Endothelial cell (in vitro differentiated cells): ENCODE results near the gene GNAQ. TPM values are rescaled to one million over a fixed set of nuclear protein-coding genes. Genes with fewer than 3 reads are reported as not detected.

ENCODE experiments used
- DNase-seq: peaks from one replicate; pipeline ENCODE4 v3.0.0; 2021; ENCODE audit warnings: low spot score
- H3K27ac Mint-ChIP-seq: one replicate; pipeline ENCODE4 v1.8.0; 2021; ENCODE audit warnings: mixed read lengths, inconsistent platforms; ENCODE audit not compliant: unreplicated experiment
- H3K27me3 Mint-ChIP-seq: one replicate; pipeline ENCODE4 v1.8.0; 2021; ENCODE audit warnings: mild to moderate bottlenecking, moderate library complexity, mixed read lengths, inconsistent platforms; ENCODE audit not compliant: unreplicated experiment
- H3K36me3 Mint-ChIP-seq: one replicate; pipeline ENCODE4 v1.8.0; 2021; ENCODE audit warnings: mild to moderate bottlenecking, low read depth, mixed read lengths, inconsistent platforms; ENCODE audit not compliant: unreplicated experiment
- H3K4me1 Mint-ChIP-seq: one replicate; pipeline ENCODE4 v1.8.0; 2021; ENCODE audit warnings: mild to moderate bottlenecking, mixed read lengths, inconsistent platforms; ENCODE audit not compliant: unreplicated experiment
- H3K4me3 Mint-ChIP-seq: one replicate; pipeline ENCODE4 v1.8.0; 2021; ENCODE audit warnings: mild to moderate bottlenecking, mixed read lengths, inconsistent platforms; ENCODE audit not compliant: unreplicated experiment
- H3K9me3 Mint-ChIP-seq: one replicate; pipeline ENCODE4 v1.8.0; 2021; ENCODE audit warnings: mixed read lengths, inconsistent platforms; ENCODE audit not compliant: unreplicated experiment
- total RNA-seq: library from RNA; stranded (reverse); fragmentation: NEBNext Ultra II Directional; extraction: Animal tissue kit (Norgen Biotek cat#: 25700); gene quantifications from one replicate; pipeline ENCODE4 v1.2.1, GENCODE V29; 2021; ENCODE audit not compliant: unreplicated experiment
- TF ChIP-seq, protein P1 (sequence below): fragments of 200-600 bp; sonication (generic); IDR thresholded peaks from one replicate; pipeline ENCODE4 v1.5.0; 2021; ENCODE audit warnings: antibody characterized with exemption; ENCODE audit not compliant: unreplicated experiment

GNAQ gene
- total RNA-seq, 1 donor from 2014 or later: 94.6 TPM

DNA sequence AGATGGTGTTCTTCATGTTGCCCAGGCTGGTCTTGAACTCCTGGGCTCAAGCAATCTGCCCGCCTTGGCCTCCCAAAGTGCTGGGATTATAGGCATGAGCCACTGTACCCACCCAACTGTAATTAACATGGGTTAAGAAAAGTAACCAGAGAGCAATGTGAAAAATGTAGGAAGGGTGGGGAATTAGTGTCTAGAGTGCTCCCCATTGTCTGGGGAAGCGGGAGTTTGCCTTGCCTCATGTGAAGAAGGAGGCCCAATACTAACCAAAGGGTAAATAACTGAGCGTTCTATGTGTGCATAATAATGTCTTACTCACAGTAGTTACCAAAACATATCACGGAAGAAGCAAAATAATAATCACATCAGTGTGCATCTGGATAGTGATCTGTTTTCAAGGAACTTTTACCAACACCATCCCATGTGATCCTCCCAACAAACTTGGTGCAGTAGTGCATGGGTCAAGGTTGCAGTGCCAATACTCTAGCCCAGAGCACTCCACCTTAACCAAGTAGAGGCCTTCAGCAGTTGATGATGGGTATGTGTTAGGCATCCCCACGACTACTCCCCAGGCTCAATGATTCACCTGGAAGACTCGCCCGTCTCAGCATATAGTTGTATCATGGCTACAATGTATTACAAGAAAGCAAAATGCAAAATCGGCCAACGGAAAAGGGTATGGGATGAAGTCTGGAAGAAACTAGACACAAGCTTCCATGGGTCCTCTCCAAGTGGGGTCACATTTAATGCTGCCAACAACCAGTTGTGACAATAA is 26.2 kb downstream of the GNAQ start:
- H3K27ac Mint-ChIP-seq: no peak overlapping the region
- H3K27me3 Mint-ChIP-seq: peaks cover 2% of the 10 kb centered on the region

DNA sequence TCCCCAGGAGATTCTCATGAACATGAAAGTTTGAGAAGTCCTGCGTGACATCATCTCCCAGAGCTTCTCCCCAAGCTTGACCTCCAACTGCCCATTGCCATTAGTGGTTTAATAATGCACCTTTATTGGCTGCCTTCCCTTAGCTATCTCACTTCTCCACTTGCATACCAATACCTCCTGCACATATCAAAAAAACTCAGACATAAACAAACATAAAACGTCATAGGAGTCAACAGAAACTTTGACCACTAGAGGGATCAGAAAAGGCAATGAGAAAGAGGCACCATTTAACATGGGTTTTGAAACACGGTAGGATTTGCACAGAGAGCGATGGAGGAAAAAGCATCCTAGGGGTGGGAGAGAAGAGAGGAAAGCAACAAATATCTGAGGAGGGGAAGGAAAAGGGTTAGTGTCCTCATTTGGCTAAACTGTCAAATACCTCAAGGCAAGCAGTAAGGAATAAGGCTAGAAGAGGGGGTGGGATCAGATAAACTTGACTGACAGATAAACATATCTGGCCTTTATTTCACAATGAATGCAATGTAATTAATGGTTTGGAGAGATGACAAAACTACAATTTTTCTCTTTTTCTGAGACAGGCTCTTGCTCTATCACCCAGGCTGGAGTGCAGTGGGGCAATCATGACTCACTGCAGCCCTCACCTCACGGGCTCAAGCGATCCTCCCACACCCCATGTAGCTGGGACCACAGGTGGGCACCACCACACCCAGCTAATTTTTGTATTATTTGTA is 27.0 kb downstream of the GNAQ start:
- no peak for DNase-seq
- H3K4me3 Mint-ChIP-seq: no peak overlapping the region
- no peaks in the 10 kb centered on the region for H3K9me3 Mint-ChIP-seq
- peaks cover 19% of the 10 kb centered on the region for H3K4me1 Mint-ChIP-seq
- H3K36me3 Mint-ChIP-seq: peaks cover 4% of the 10 kb centered on the region
- TF ChIP-seq, protein P1, sequence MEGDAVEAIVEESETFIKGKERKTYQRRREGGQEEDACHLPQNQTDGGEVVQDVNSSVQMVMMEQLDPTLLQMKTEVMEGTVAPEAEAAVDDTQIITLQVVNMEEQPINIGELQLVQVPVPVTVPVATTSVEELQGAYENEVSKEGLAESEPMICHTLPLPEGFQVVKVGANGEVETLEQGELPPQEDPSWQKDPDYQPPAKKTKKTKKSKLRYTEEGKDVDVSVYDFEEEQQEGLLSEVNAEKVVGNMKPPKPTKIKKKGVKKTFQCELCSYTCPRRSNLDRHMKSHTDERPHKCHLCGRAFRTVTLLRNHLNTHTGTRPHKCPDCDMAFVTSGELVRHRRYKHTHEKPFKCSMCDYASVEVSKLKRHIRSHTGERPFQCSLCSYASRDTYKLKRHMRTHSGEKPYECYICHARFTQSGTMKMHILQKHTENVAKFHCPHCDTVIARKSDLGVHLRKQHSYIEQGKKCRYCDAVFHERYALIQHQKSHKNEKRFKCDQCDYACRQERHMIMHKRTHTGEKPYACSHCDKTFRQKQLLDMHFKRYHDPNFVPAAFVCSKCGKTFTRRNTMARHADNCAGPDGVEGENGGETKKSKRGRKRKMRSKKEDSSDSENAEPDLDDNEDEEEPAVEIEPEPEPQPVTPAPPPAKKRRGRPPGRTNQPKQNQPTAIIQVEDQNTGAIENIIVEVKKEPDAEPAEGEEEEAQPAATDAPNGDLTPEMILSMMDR: peak; percentile 49
- no peak overlapping the region for H3K27ac Mint-ChIP-seq
- H3K27me3 Mint-ChIP-seq: peaks cover 2% of the 10 kb centered on the region

More for the DNA sequence above, 26.2 kb downstream of the GNAQ start:
- H3K4me3 Mint-ChIP-seq: no peak overlapping the region
- DNase-seq: no peak
- no peaks in the 10 kb centered on the region for H3K9me3 Mint-ChIP-seq
- H3K4me1 Mint-ChIP-seq: peaks cover 26% of the 10 kb centered on the region
- peaks cover 4% of the 10 kb centered on the region for H3K36me3 Mint-ChIP-seq
- TF ChIP-seq, protein P1: no peak

DNA sequence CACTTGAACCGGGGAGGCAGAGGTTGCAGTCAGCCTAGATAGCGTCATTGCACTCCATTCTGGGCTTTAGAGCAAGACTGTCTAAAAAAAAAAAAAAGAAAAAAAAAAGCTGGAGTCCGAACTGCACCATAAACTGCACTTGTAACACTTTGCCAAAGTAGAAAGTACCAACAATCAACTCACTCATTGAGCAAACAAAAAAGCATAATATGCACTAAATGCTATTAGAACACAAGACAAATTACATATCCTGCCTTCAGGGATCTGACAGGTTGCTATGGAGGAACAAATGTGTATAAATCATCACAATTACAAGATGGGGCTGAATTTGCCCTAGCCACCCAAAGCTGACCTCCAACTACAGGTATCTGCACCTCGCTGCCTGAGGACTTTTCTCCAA is 27.9 kb downstream of the GNAQ start:
- Mint-ChIP-seq H3K27me3 (peaks cover 2% of the 10 kb centered on the region), H3K36me3 (peaks cover 4% of the 10 kb centered on the region), H3K4me3 (no peak overlapping the region), H3K27ac (no peak overlapping the region), H3K4me1 (peaks cover 17% of the 10 kb centered on the region), H3K9me3 (no peaks in the 10 kb centered on the region)
- TF ChIP-seq, protein P1: no peak
- no peak for DNase-seq

DNA sequence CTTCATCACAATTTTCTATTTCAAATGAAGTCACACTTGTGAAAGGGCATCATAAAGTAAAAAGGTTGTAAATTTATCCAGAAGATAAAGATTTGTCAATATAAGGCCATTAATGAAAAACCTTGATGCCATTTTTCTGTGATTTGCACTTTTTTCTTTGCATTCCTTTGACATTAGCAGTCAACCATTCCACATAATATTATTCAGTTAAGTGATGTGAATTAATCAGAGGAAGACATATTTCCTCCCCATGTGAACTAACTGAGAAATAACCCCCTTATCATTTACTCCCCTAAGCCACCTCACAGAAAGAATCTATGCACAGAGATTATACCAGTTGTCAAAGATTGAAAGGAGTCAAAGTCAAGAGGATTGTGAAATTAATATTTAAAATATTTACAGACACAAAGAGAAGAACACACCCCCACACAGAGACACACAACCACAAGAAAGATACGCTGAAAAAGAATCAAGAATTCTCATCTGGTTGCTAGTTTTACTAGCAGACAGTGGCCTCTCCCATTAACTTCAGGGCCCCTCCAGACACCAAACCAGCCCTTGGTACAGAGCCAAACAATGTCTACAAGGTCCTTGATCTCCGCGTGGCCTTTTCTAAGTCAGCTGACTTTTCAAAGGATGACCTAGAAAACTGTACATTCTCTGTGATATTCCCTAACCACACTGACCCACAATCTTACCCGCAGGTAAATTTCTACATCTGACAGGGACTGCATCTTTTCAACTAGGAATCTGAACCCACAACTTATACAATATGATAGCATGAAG is 29.5 kb downstream of the GNAQ start:
- TF ChIP-seq, protein P1: no peak
- Mint-ChIP-seq H3K4me3 (no peak overlapping the region), H3K9me3 (no peaks in the 10 kb centered on the region), H3K27ac (peak overlapping the region; percentile 36), H3K4me1 (peaks cover 28% of the 10 kb centered on the region), H3K27me3 (peaks cover 5% of the 10 kb centered on the region), H3K36me3 (peaks cover 8% of the 10 kb centered on the region)
- DNase-seq: no peak
